HG03354 (cell line): ENCODE data around the gene RNASE13.
"Not testable (repeated sequence)": the region's sequence is repeated elsewhere in the genome, so short reads cannot be mapped to it uniquely, and the experiment has no call there.

Experiments used
- ATAC-seq: cut with Tn5 transposase; IDR thresholded peaks from one replicate; pipeline ENCODE4 v1.9.1; 2021; ENCODE audit warnings: mild to moderate bottlenecking; ENCODE audit not compliant: unreplicated experiment, poor library complexity, severe bottlenecking

The RNASE13 gene

DNA sequence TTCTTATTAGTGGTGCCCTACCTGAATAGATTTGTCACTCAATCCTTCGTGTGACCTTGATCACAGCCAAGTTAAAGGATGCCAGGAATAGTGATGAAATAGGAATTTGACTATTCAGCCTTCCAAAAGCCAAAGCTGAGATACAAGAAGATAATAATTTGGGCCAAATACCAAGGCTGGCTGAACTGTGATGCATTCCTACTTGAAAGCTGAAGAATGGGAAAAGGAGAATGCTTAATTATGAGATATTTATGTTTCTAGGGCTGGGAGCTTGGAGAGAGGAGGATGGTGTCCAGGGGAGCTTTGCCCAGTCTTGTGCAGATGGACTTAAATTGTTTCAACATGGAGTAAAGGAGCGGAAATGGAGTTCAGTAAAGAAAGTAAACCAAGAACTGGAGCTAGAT is 12.8 kb upstream of the RNASE13 start:
- no peak for ATAC-seq

DNA sequence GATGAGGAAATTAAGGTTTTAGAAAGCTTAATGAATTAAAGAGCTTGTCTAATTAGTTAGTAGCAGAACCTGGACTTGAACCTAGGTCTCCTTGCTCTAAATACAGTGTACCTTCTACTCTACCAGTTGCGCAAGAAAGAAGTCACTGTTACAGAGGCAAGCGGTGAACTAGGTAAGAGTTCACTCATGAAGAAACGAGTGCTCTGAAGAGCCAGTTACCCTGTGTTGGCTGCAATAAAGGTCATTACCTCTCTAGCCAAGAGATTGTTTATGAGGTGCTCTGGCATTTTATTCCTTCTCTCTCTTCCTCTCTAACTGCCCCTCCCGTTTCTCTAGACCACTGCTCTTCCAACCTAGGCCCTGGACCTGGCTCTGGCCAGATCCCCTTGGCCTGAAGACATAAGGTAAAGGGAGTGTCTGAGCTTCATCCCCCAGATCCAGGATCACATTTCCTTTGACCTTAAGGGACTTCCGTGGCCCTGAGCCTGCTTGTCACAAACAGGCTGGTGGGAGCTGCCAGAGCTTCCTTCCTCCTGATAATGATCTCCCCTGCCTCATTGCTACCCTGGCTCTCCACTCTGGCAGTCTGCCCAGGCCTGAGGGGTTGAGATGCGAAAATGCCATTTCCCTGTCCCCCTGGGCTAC is 9.5 kb upstream of the RNASE13 start:
- ATAC-seq, result no peak

DNA sequence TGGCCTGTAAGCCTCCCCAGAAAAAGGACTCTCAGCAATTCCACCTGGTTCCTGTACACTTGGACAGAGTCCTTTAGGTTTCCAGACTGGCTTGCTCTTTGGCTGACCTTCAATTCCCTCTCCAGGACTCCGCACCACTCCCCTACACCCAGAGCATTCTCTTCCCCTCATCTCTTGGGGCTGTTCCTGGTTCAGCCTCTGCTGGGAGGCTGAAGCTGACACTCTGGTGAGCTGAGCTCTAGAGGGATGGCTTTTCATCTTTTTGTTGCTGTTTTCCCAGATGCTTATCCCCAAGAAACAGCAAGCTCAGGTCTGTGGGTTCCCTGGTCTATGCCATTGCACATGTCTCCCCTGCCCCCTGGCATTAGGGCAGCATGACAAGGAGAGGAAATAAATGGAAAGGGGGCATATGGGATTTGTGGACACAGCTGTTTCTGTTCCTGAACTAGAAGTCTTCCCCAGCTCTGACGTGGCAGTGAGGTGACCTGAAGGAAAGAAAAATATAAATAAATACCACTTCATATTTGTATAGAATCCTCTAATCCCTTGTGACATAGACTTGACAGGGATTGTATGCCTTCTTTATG is 8.9 kb upstream of the RNASE13 start:
- ATAC-seq, result no peak

DNA sequence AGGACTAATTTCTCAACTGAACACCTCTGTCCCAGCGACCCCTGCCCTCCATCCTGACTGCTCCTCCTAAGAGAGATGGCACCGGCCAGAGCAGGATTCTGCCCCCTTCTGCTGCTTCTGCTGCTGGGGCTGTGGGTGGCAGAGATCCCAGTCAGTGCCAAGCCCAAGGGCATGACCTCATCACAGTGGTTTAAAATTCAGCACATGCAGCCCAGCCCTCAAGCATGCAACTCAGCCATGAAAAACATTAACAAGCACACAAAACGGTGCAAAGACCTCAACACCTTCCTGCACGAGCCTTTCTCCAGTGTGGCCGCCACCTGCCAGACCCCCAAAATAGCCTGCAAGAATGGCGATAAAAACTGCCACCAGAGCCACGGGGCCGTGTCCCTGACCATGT is 8.3 kb upstream of the RNASE13 start:
- ATAC-seq, result no peak

DNA sequence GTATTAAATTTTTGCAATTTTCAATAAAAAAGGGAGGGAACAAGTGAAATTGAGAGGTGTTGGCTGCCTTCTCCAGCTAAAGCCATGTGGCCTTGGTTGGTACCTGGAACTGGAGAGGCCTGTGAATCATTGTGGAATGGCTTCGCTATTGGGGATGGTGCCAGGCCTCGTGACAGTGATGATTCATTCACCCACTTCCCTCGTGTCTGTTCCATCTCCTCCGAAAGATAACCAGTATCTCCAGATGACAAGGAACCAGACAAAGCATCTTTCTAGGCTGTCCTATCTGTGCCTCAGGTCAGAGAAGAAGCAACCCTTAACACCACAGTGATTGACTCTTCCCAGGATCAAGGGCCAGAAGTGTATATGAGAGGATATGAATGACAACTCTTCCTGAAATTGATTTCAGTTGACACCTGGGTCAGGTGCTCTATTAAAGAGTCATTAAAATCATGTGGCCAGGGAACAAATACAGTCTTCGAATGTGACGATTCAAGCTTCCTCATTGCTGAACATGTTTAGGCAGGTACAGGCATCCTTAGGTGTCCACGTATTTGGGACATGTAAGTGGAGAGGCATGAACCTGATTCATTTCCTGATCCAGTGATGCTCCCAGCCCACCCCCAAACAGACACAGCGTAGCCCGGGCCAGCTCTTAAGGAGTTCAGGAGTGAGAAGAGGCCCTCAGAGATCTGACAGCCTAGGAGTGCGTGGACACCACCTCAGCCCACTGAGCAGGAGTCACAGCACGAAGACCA is 7.2 kb upstream of the RNASE13 start, which contains the start of gene RNASE7:
Gene RNASE7, plus strand, starts transcription at position 687 of the 758 bp plus-strand sequence. CDS start 631 bp downstream, outside the sequence.
- no peak for ATAC-seq

DNA sequence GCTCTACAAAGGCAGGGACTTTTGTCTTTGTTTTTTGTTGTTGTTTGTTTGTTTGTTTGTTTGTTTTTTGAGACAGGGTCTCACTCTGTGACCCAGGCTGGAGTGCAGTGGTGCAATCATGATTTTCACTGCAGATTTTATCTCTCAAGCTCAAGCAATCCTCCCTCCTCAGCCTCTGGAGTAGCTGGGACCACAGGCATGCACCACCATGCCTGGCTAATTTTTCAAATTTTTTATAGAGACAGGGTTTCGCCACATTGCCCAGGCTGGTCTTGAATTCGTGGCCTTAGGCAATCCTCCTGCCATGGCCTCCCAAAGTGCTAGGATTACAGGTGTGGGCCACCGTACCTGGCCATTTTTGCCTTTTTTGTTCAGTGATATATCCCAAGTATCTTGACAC is 6.3 kb upstream of the RNASE13 start:
- not testable (repeated sequence) for ATAC-seq

DNA sequence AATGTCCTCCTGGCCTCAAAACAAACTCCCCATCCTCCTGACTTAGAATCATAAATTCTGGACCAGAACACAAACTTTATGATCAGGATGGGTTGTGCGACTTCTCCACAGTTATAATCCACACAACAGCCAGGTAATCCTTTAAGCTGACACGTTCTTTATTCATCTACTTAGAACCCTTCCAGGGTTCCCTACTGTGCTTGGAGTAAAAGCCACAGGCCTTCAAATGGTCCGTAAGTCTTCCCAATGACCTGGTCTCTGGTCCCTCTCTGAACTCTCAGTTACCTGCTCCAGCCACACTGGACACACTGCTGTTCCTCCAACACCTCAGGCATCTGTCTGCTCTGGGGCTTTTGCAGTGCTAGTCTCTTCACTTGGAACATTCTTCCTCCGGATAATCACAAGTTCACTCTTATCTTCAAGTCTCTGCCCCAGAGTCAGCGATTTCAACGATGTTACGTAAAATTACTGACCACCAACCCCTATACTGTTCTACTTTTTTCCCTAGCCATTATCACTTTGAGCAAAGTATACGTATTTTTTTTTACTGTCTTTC is 5.8 kb upstream of the RNASE13 start:
- ATAC-seq, result no peak

DNA sequence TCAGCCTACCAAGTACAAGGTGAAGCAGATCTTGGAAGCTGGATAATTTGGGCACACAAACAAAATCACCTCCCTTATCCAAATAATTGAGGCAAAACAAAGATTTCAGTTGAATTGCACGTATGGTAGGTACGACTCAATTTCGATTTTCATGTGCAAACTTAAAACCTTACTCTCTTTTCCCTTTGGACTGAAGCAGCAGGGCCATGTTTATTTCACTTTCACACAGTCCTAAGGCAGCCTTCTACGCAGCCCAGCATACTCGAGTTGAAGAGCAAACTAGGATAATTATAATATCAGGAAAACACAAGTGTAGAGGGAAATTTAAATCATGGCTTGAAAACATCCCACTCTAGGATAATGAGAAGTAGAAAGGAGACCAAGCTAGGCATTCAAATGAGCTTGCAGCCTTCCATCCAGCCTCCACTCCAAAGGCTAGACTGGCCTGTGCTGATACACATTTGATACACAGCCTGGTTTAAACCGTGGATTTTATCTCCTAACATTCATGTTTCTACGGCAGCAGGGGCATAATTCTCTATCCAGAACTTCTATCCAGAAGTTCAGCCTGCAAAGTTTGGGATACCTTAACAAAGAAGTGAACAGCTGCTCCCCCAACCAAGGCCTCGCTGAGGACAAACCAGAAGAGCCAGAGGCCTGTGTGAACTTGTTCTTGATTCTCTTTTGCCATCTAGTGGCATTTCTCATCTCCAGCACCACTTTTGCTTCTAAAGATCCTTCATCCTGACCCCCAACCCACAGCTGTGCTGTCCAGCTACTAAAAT is 5.2 kb upstream of the RNASE13 start:
- no peak for ATAC-seq

DNA sequence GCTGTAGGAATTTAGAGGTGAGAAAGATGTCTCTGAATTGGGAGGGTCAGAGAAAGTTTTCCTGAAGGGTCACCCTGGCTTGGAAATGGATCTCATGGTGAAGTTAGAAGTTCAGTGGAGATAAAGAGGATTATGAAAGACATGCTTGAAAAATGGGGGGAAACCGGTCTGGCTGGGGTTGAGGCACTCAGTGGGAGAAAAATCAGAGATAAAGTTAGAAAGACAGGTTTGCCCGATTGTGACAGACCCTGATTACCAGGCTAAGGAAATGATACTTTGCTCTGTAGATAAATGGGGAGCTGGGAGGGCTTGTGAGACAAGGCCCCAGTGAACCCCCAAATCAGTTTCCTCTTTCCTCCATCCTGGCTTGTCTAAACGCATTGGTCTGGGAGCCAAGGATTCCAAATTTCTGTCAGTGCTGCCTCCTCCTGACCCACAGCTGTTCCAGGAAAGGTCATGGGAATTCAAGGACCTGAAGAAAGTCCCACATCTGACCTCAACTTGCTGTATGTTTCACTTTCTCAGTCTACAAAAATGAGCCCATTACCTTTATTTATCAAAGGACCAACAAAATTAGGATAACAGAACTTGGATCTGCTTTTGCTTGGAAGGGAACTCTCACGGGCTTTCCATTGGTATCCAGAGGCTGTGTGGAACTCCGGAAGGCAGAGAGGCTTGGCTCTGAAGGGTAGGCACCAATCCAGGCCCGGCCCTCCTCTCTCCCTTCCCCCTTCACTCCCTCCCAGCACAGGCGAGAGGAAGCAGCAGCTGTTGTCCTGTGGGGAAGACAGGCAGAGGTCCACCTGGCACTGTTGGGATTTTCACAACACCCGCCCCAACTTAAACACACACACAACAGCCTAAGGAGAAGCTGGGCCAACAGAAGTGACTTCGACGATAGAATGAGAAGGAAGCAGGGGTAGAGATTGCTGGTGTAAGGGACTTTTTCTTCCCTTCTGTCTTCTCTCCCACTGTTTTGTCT is 4.1 kb upstream of the RNASE13 start:
- no peak for ATAC-seq

DNA sequence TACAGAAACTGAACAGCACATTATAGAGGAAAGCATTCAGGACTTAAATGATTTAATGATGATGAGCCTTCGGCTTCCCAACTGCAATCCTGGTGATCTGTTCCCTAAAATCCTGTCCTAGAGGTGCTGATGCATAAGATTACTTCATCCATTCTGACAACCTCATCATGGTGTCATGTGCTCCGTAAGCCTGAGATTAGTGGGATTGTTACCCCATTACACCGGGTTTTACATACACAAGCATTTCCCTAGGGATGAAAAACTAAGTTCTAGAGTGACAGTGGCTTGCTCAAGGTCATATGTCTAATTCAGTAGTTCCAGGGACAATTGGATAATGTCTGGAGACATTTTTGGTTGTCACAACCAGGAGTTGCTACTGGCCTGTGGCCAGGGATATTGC is 2.5 kb upstream of the RNASE13 start:
- no peak for ATAC-seq

DNA sequence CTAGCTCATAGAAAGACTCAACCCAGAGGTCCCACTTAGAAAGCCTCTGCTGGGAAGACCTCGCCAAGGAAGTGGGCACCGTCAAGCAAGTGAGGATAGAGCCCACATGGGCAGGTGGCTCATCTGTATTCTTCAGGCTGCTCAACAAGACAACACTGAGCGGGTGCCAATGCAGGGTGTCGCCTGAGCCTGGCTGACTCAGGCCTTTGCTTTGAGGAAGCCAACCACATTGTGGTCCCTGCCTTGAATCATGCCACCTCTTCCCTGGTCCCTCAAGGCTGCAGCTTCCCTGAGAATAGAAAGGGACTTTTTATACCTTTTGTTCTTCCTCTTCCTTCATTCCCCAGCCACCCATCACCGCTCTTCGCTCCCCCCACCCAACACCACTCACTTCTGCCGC is 2.1 kb upstream of the RNASE13 start:
- ATAC-seq, result no peak

DNA sequence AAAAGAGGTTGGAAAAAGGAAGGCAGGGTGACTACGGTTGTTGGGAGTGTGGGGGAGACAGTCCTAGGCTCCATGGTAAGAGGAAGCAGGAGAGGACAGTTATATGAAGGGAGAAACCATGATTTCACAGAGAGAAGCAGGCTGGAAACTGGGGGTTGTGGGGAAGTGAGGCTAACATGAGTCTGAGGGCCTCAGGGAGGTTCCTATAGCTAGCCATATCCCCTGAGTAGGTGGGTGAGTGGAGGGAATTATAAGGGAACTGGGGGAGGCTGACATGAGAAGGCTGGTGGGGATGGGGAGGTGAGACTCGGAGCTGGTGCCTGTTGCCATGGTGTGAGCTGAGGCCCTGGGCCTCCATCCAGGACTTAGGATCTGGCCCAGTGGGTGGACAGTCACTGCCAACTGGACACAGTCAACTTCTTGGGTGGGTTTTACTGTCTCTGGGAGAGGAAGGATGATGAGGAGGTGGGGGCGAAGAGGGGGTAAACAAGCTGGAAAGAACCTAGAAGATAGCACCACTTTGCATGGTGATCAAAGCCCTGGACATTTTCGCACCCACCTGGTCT is 1.4 kb downstream of the RNASE13 start:
- ATAC-seq, result no peak

DNA sequence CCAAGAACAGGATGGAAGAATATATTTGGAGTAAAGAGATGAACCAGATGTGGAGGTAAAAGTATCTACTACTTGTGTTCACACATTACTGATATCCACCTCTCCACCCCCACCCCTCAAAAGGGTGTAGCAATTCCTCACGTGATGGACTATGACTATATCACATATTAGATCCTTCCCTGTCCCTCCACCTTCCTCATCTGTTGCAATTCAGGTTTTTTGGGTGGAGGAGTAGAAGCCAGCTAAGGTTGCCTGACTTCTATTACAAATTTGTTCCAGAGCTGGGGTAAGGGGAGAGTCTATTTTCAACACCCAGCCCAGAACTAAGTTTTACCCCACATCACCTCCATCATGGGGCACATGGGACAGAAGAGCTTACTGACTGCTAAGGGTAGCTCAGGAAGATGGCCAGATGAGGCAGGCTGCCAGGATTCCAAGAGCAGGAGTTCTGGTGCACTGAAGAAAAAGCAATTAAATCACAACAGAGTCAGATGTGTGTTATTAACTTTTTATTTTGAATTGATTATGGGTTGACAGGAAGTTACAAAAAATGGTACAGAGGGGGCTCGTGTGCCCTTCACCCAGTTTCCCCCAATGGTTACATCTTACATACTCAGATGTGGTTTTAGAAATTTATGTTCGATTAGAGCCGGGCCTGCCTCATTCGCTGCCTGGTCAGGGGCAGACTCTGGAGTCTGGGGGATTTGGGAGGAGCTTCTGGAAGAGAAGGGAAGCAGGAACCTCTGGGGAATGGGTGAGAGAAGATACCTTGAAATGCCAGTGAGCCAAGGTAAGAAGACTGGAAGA is 2.1 kb downstream of the RNASE13 start:
- no peak for ATAC-seq

DNA sequence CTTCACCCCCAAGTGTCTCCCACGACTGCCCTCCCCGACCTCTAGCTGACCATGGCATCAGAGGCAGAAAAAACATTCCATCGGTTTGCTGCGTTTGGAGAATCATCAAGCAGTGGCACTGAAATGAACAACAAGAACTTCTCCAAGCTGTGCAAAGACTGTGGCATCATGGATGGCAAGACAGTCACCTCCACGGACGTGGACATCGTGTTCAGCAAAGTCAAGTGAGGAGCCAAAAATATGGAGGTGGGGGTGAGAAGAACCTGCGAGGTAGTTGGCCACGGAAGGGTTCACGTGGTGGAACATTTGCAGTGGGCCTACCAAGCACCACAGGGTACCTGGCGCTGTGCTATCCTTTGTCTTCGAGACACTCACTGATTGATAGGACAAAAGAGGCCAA is 4.1 kb downstream of the RNASE13 start:
- ATAC-seq, result no peak

DNA sequence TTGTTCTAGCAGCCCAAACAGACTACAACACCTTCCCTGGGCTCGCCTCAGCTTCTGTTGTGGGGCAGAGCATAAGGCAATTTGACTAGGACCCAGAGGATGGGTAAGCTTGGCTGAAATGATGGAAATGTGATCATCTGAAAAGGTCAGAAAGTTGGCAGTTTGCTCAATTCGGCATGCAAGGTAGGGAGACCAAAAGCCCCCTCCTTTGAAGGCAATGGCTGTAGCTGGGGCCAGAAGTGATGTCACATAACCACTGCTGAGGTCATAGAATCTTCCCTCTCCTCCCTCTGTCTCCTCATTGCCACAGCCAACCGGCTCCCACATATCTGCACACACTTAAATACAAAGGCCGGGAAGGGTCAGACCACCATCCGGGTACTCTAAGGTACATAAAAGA is 4.7 kb downstream of the RNASE13 start, which contains the start of gene TPPP2:
Gene TPPP2, plus strand, starts transcription at position 301 of the 400 bp plus-strand sequence. CDS start 365 bp downstream, outside the sequence.
- no peak for ATAC-seq

DNA sequence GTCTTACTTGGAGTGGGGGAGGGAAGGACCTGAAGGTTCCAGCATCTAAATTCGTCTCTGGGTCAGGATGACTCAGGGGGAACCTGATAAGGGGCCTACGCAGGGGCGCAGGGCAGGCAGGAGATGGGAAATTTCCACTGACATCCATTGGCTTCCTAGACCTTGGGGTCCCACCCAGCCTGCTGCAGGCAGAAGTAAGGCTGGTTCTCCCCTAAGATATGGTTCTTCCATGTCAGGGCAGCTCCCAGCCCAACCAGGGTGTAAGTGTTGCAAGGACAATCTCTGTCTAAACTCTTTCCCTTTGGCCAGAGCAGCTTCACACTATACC is 7.7 kb downstream of the RNASE13 start:
- ATAC-seq, result no peak

DNA sequence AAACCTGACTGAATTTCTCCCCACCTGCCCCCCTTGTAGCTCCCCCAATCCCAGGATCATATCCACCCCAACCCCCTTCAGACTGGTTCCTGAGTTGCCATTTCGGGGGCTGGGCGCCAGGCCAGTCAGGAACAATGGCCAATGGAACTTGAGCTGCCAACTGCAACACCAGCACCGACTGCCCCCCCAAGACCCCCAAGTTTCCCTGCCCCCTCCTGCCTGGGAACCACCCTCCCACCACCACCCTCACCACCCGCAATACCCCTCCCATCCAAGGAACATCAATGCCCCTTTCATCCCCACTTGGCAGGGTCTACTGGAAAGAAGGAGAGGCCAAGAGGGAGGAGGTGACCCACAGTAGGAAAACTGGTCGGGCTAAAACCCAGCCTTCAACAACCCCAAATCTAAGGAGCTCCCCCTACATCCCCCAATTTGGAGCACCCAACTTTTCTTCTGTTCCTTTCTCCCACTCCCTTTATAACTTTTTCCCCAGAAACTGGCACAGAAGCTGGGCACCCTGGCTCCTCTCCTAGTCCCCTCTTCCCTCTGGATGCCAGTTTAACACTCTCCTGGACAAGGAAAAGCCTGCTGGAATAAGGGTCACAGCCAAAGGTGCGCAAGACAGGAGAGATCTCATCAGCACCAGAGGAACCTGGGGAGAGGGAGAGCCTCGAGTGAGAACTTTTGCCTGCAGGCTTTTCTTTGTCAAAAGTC is 8.2 kb downstream of the RNASE13 start:
- ATAC-seq, result no peak
